Prostate gland (tissue), 2 donors: ENCODE measurements around the gene CAND2.

ENCODE experiments used
- POLR2A ChIP-seq: fragments of 450-650 bp; IDR thresholded peaks from one replicate; pipeline ENCODE4 v1.6.1; 2016; ENCODE audit warnings: antibody characterized with exemption, mild to moderate bottlenecking
- POLR2AphosphoS5 ChIP-seq: sonication (generic); formaldehyde crosslinking; IDR thresholded peaks from one replicate; pipeline ENCODE4 v1.6.1; 2017; ENCODE audit warnings: antibody characterized with exemption
- TF ChIP-seq, protein P1 (sequence below), 4 experiments: fragments of 200-600 bp in 2 of 4; fragments of 450-650 bp in 2 of 4; sonication (generic) in 2 of 4; IDR thresholded peaks; 1 replicate in 3 of 4; 2 replicates in 1 of 4; pipeline ENCODE4 v1.5.1; 2016 to 2019; ENCODE audit warnings: antibody characterized with exemption in 4 of 4, mild to moderate bottlenecking in 2 of 4, moderate library complexity in 2 of 4

DNA sequence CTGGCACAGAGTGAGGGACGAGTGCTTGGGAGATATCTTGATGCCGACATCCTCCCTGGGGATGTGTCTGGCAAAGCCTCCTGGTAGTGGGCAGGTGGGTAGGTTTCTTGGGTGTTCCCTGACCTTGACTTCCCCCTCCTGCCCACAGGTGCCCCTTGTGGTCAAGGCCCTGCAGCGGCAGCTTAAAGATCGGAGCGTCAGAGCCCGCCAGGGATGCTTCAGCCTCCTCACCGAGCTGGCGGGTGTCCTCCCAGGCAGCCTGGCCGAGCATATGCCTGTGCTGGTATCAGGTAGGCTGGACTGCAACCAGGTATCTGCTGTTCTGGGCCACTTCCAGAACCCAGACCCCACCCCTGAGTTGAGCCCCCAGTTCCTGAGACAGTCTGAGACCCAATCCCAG is 19.2 kb downstream of the CAND2 start:
- TF ChIP-seq POLR2AphosphoS5 (no peak), POLR2A (no peak)
- TF ChIP-seq, protein P1, sequence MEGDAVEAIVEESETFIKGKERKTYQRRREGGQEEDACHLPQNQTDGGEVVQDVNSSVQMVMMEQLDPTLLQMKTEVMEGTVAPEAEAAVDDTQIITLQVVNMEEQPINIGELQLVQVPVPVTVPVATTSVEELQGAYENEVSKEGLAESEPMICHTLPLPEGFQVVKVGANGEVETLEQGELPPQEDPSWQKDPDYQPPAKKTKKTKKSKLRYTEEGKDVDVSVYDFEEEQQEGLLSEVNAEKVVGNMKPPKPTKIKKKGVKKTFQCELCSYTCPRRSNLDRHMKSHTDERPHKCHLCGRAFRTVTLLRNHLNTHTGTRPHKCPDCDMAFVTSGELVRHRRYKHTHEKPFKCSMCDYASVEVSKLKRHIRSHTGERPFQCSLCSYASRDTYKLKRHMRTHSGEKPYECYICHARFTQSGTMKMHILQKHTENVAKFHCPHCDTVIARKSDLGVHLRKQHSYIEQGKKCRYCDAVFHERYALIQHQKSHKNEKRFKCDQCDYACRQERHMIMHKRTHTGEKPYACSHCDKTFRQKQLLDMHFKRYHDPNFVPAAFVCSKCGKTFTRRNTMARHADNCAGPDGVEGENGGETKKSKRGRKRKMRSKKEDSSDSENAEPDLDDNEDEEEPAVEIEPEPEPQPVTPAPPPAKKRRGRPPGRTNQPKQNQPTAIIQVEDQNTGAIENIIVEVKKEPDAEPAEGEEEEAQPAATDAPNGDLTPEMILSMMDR (IDR thresholded peaks at IDR 0.05): no peak
